ENCODE data around the gene HVCN1.

- TF ChIP-seq POLR2A (IDR thresholded peaks at IDR 0.05; ENCODE audit: low read length) (no peak), GATA1 (IDR thresholded peaks at IDR 0.05; ENCODE audit: low read depth, low read length) (no peak)
Observed at GRCh38 chr12:110636516-110636915, 52.4 kb downstream of the HVCN1 start.

Measured in erythroblast (primary cell).